Osteocyte (in vitro differentiated cells): ENCODE data around the gene GGNBP2. TPM values are rescaled to one million over a fixed set of nuclear protein-coding genes. Genes with fewer than 3 reads are reported as not detected.

Source experiments
- DNase-seq: peaks from one replicate; pipeline ENCODE4 v3.0.0; 2021; ENCODE audit warnings: mixed read lengths; ENCODE audit not compliant: unreplicated experiment; ENCODE audit errors: extremely low spot score
- H3K27ac Mint-ChIP-seq: one replicate; pipeline ENCODE4 v1.8.0; 2021; ENCODE audit warnings: mild to moderate bottlenecking, mixed read lengths; ENCODE audit not compliant: unreplicated experiment
- H3K27me3 Mint-ChIP-seq: one replicate; pipeline ENCODE4 v1.8.0; 2021; ENCODE audit warnings: mixed read lengths; ENCODE audit not compliant: unreplicated experiment
- H3K36me3 Mint-ChIP-seq: one replicate; pipeline ENCODE4 v1.8.0; 2021; ENCODE audit warnings: mixed read lengths; ENCODE audit not compliant: unreplicated experiment
- H3K4me1 Mint-ChIP-seq: one replicate; pipeline ENCODE4 v1.8.0; 2021; ENCODE audit warnings: mixed read lengths; ENCODE audit not compliant: unreplicated experiment
- H3K4me3 Mint-ChIP-seq: one replicate; pipeline ENCODE4 v1.8.0; 2021; ENCODE audit warnings: mild to moderate bottlenecking, moderate library complexity, mixed read lengths; ENCODE audit not compliant: unreplicated experiment
- H3K9me3 Mint-ChIP-seq: one replicate; pipeline ENCODE4 v1.8.0; 2021; ENCODE audit warnings: mixed read lengths; ENCODE audit not compliant: unreplicated experiment
- CTCF ChIP-seq: fragments of 200-600 bp; sonication (generic); IDR thresholded peaks from 2 replicates; pipeline ENCODE4 v1.5.0; 2021; ENCODE audit warnings: antibody characterized with exemption, mild to moderate bottlenecking, moderate library complexity
- total RNA-seq: library from RNA; stranded (reverse); gene quantifications from 2 replicates; pipeline ENCODE4 v1.2.1, GENCODE V29; 2021

Gene GGNBP2
- total RNA-seq, 1 donor from 2014 or later: 76.1 TPM

- Mint-ChIP-seq H3K36me3 (no peaks in the 10 kb centered on the region), H3K9me3 (no peaks in the 10 kb centered on the region), H3K27ac (no peak overlapping the region), H3K4me1 (peaks cover 12% of the 10 kb centered on the region), H3K27me3 (no peaks in the 10 kb centered on the region), H3K4me3 (no peak overlapping the region)
- TF ChIP-seq CTCF: no peak
- DNase-seq: no peak
Measured at GRCh38 chr17:36613155-36613554, 68.4 kb downstream of the GGNBP2 start.

- Mint-ChIP-seq H3K4me3 (no peak overlapping the region), H3K4me1 (peaks cover 5% of the 10 kb centered on the region), H3K27ac (no peak overlapping the region), H3K27me3 (peaks cover 4% of the 10 kb centered on the region), H3K9me3 (no peaks in the 10 kb centered on the region), H3K36me3 (no peaks in the 10 kb centered on the region)
- DNase-seq: no peak
- TF ChIP-seq CTCF: no peak
Measured at GRCh38 chr17:36614081-36614480, 69.4 kb downstream of the GGNBP2 start.

- H3K27ac Mint-ChIP-seq: no peak overlapping the region
- peaks cover 5% of the 10 kb centered on the region for H3K4me1 Mint-ChIP-seq
- H3K4me3 Mint-ChIP-seq: no peak overlapping the region
- H3K27me3 Mint-ChIP-seq: peaks cover 4% of the 10 kb centered on the region
- no peaks in the 10 kb centered on the region for H3K36me3 Mint-ChIP-seq
- no peak for DNase-seq
- H3K9me3 Mint-ChIP-seq: no peaks in the 10 kb centered on the region
- TF ChIP-seq CTCF: no peak
Measured at GRCh38 chr17:36614933-36615332, 70.2 kb downstream of the GGNBP2 start.

GRCh38 chr17:36616061-36617029 lies 71.6 kb downstream of the GGNBP2 start:
- Mint-ChIP-seq H3K4me3 (no peak overlapping the region), H3K9me3 (no peaks in the 10 kb centered on the region), H3K4me1 (peaks cover 3% of the 10 kb centered on the region), H3K27me3 (peaks cover 4% of the 10 kb centered on the region), H3K27ac (no peak overlapping the region), H3K36me3 (no peaks in the 10 kb centered on the region)
- no peak for DNase-seq
- TF ChIP-seq CTCF: no peak

GRCh38 chr17:36617773-36618172 lies 73.1 kb downstream of the GGNBP2 start:
- H3K9me3 Mint-ChIP-seq: no peaks in the 10 kb centered on the region
- no peak overlapping the region for H3K4me3 Mint-ChIP-seq
- peaks cover 3% of the 10 kb centered on the region for H3K4me1 Mint-ChIP-seq
- peaks cover 4% of the 10 kb centered on the region for H3K27me3 Mint-ChIP-seq
- H3K36me3 Mint-ChIP-seq: no peaks in the 10 kb centered on the region
- TF ChIP-seq CTCF: no peak
- DNase-seq: no peak
- no peak overlapping the region for H3K27ac Mint-ChIP-seq
